Measurements from ENCODE around the gene ST7L. TPM values are rescaled to one million over a fixed set of nuclear protein-coding genes. Genes with fewer than 3 reads are reported as not detected.
"Not testable (repeated sequence)": the region's sequence is repeated elsewhere in the genome, so short reads cannot be mapped to it uniquely, and the experiment has no call there.

The ST7L gene
- total RNA-seq, 2 experiments from 2014 or later = 25.5 to 29.8 TPM

DNA sequence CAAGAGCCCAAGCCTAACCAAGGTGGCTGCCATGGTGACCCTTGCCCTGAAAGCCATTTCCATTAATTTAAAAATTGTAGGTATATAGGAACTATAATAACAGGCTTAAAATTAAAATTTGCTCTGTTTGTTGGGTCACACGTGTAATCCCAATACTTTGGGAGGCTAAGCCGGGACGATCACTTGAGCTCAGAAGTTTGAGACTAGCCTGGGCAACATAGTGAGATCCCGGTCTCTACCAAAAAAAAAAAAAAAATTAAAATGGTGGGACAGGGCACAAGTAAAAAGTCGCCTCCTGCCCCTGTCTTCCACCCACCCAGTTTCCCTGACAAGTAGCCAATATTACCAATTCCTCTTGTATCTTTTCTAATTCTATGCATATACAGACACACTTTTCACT is 7.3 kb upstream of the ST7L start:
- no peaks in the 10 kb centered on the region for H3K9me3 ChIP-seq (ENCODE audit: control insufficient read depth in 1 of 2, insufficient read depth in 1 of 2, low read length in 2 of 2)
- ChIA-PET POLR2A (interaction anchor here (0.6 kb wide), 1 partner anchor 48 kb away, joined by 3 read pairs; the partner anchor contains the start of gene MOV10), CTCF (no interaction called here)
- H3K36me3 ChIP-seq (ENCODE audit: insufficient read depth, low read length) = peaks cover 38% of the 10 kb centered on the region
- Mint-ChIP-seq H3K4me1 (ENCODE audit: low read depth) (peaks cover 80% of the 10 kb centered on the region), H3K27me3 (no peaks in the 10 kb centered on the region), H3K36me3 (ENCODE audit: low read depth) (peaks cover 75% of the 10 kb centered on the region), H3K9me3 (no peaks in the 10 kb centered on the region), H3K4me3 (peak overlapping the region; percentile 3), H3K27ac (peak overlapping the region; percentile 68)
- DNase-seq (no peak), ATAC-seq (ENCODE audit: poor library complexity) (no peak)
- H3K4me3 ChIP-seq (ENCODE audit: low read length) = no peak overlapping the region
- no peak for TF ChIP-seq CTCF (IDR thresholded peaks at IDR 0.05)
- no peak overlapping the region for H3K27ac ChIP-seq (ENCODE audit: low read depth in 1 of 2, low read length in 2 of 2)
- peaks cover 60% of the 10 kb centered on the region for H3K4me1 ChIP-seq (ENCODE audit: insufficient read depth, low read length)
- H3K27me3 ChIP-seq (ENCODE audit: control insufficient read depth in 1 of 2, insufficient read depth in 2 of 2, low read length in 2 of 2) = no peaks in the 10 kb centered on the region
- intact Hi-C loops (cut with DNase I, micrococcal nuclease) = loop anchor here in 1 of 2 experiments (10.0 kb wide), 2 partner anchors 329 to 449 kb away; partner anchors contain the start of genes LRIG2 and SLC16A1

DNA sequence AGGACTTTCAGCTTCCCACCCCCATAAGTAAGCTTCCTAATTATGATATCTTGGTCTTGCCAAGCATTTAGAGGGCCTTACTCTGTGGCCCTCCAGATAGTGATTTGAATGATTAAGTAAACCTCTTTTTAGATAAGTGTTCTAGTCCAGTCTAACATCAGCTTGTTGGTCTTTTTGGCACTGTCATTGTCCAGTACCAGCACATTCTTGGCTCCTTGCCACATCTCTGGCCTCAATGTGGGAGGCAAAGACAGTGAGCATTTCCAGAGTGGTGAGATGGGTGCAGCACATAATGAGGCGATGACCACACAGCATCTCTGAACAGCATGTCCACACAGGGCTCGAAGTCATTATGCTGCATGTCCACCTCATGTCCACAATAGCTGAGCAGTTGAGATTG is 6.8 kb upstream of the ST7L start:
- Mint-ChIP-seq H3K9me3 (no peaks in the 10 kb centered on the region), H3K27ac (peak overlapping the region; percentile 68), H3K4me1 (ENCODE audit: low read depth) (peaks cover 80% of the 10 kb centered on the region), H3K27me3 (no peaks in the 10 kb centered on the region), H3K36me3 (ENCODE audit: low read depth) (peaks cover 73% of the 10 kb centered on the region), H3K4me3 (no peak overlapping the region)
- Histone ChIP-seq H3K27me3 (ENCODE audit: control insufficient read depth in 1 of 2, insufficient read depth in 2 of 2, low read length in 2 of 2) (no peaks in the 10 kb centered on the region), H3K4me3 (ENCODE audit: low read length) (no peak overlapping the region), H3K36me3 (ENCODE audit: insufficient read depth, low read length) (peaks cover 34% of the 10 kb centered on the region), H3K9me3 (ENCODE audit: control insufficient read depth in 1 of 2, insufficient read depth in 1 of 2, low read length in 2 of 2) (no peaks in the 10 kb centered on the region), H3K27ac (ENCODE audit: low read depth in 1 of 2, low read length in 2 of 2) (no peak overlapping the region), H3K4me1 (ENCODE audit: insufficient read depth, low read length) (peaks cover 60% of the 10 kb centered on the region)
- TF ChIP-seq CTCF (IDR thresholded peaks at IDR 0.05) = no peak
- ChIA-PET CTCF (no interaction called here), POLR2A (interaction anchor here (0.6 kb wide), 1 partner anchor 49 kb away, joined by 3 read pairs; the partner anchor contains the start of gene MOV10)
- intact Hi-C loops (cut with DNase I, micrococcal nuclease) = loop anchor here in 1 of 2 experiments (2.0 to 10.0 kb wide), 3 partner anchors 49 to 449 kb away; partner anchors contain the start of genes LRIG2, MOV10 and SLC16A1
- DNase-seq (no peak), ATAC-seq (ENCODE audit: poor library complexity) (no peak)

- H3K27ac ChIP-seq (ENCODE audit: low read depth in 1 of 2, low read length in 2 of 2); POLR2A ChIA-PET; H3K9me3 ChIP-seq (ENCODE audit: control insufficient read depth in 1 of 2, insufficient read depth in 1 of 2, low read length in 2 of 2); ATAC-seq (ENCODE audit: poor library complexity); H3K9me3 Mint-ChIP-seq; H3K27me3 Mint-ChIP-seq; H3K27me3 ChIP-seq (ENCODE audit: control insufficient read depth in 1 of 2, insufficient read depth in 2 of 2, low read length in 2 of 2); CTCF ChIA-PET; H3K4me3 ChIP-seq (ENCODE audit: low read length): not testable (repeated sequence)
- intact Hi-C loops (cut with DNase I, micrococcal nuclease) = loop anchor here in 1 of 2 experiments (2.0 to 10.0 kb wide), 3 partner anchors 50 to 450 kb away; partner anchors contain the start of genes LRIG2, MOV10 and SLC16A1
- H3K4me3 Mint-ChIP-seq = peak overlapping the region; percentile 60
- peak in 2 of 14 experiments; percentile 32 to 41 for DNase-seq
- peak overlapping the region; percentile 68 for H3K27ac Mint-ChIP-seq
- Histone ChIP-seq H3K36me3 (ENCODE audit: insufficient read depth, low read length) (peaks cover 31% of the 10 kb centered on the region), H3K4me1 (ENCODE audit: insufficient read depth, low read length) (peaks cover 51% of the 10 kb centered on the region)
- H3K36me3 Mint-ChIP-seq (ENCODE audit: low read depth) = peaks cover 78% of the 10 kb centered on the region
- H3K4me1 Mint-ChIP-seq (ENCODE audit: low read depth) = peaks cover 76% of the 10 kb centered on the region
These were observed 5.6 kb upstream of the ST7L start for GRCh38 chr1:112624493-112624892.

Data from CD4-positive, alpha-beta T cell (primary cell).